Inflammatory macrophage treated with lipopolysaccharide for 1 hour (primary cell): ENCODE results near the gene ATP8A1.

Source experiments
- DNase-seq, 2 donors: peaks; one replicate each; pipeline ENCODE4 v3.0.0-alpha.2; 2020 to 2022

The ATP8A1 gene

GRCh38 chr4:42624551-42624950, 32.4 kb downstream of the ATP8A1 start:
- DNase-seq = no peak

GRCh38 chr4:42618023-42618422, 38.9 kb downstream of the ATP8A1 start:
- DNase-seq = no peak

- DNase-seq = no peak
These were observed 39.9 kb downstream of the ATP8A1 start for GRCh38 chr4:42617030-42617429.

- no peak for DNase-seq
These were observed 40.3 kb downstream of the ATP8A1 start for GRCh38 chr4:42616572-42616971.

GRCh38 chr4:42615131-42615763, 41.7 kb downstream of the ATP8A1 start:
- no peak for DNase-seq

GRCh38 chr4:42612898-42613297, 44.0 kb downstream of the ATP8A1 start:
- no peak for DNase-seq

- DNase-seq = no peak
These were observed 46.0 kb downstream of the ATP8A1 start for GRCh38 chr4:42610941-42611340.

GRCh38 chr4:42609051-42609450, 47.9 kb downstream of the ATP8A1 start:
- DNase-seq = no peak

- DNase-seq = no peak
These were observed 48.4 kb downstream of the ATP8A1 start for GRCh38 chr4:42608551-42608950.

- DNase-seq = no peak
These were observed 49.7 kb downstream of the ATP8A1 start for GRCh38 chr4:42607011-42607726.

- DNase-seq = no peak
These were observed 51.6 kb downstream of the ATP8A1 start for GRCh38 chr4:42605264-42605663.

- no peak for DNase-seq
These were observed 53.0 kb downstream of the ATP8A1 start for GRCh38 chr4:42603862-42604261.

GRCh38 chr4:42600578-42600977, 56.3 kb downstream of the ATP8A1 start:
- no peak for DNase-seq

- no peak for DNase-seq
These were observed 60.0 kb downstream of the ATP8A1 start for GRCh38 chr4:42596918-42597317.

GRCh38 chr4:42594888-42595287, 62.0 kb downstream of the ATP8A1 start:
- DNase-seq = no peak

- DNase-seq = no peak
These were observed 68.0 kb downstream of the ATP8A1 start for GRCh38 chr4:42588909-42589308.

- DNase-seq = no peak
These were observed 70.1 kb downstream of the ATP8A1 start for GRCh38 chr4:42586775-42587174.

- no peak for DNase-seq
These were observed 77.0 kb downstream of the ATP8A1 start for GRCh38 chr4:42579903-42580302.

- DNase-seq = no peak
These were observed 78.7 kb downstream of the ATP8A1 start for GRCh38 chr4:42578187-42578586.

GRCh38 chr4:42574870-42575430, 82.0 kb downstream of the ATP8A1 start:
- DNase-seq = peak; percentile 6 to 14

GRCh38 chr4:42573249-42573648, 83.7 kb downstream of the ATP8A1 start:
- no peak for DNase-seq

- DNase-seq = no peak
These were observed 86.7 kb downstream of the ATP8A1 start for GRCh38 chr4:42570221-42570620.

GRCh38 chr4:42568610-42569207, 88.2 kb downstream of the ATP8A1 start:
- peak; percentile 45 to 75 for DNase-seq

GRCh38 chr4:42566835-42567234, 90.1 kb downstream of the ATP8A1 start:
- DNase-seq = no peak
